K562 (cell line): ENCODE measurements around the gene CAPN5. TPM values are rescaled to one million over a fixed set of nuclear protein-coding genes. Genes with fewer than 3 reads are reported as not detected.

Source experiments
- ATAC-seq: fragments of 200-7000 bp; cut with Tn5 transposase; 3 replicates; pipeline ENCODE4 v1.9.1; 2020; ENCODE audit warnings: moderate library complexity
- BruUV-seq: library from RNA; stranded (reverse); fragments of 400-500 nt; replicated peaks from 2 replicates; lab custom pipeline; 2021; lab: Mats Ljungman, UMichigan
- CTCF ChIA-PET: fragments of 300-600 bp; formaldehyde crosslinking; extraction: SDS; loops from one replicate; lab custom pipeline; 2021; ENCODE audit warnings: low intra/inter-chr PET ratio; lab: Yijun Ruan, JAX
- POLR2A ChIA-PET: fragments of 300-600, 350-650 bp; sonication (Branson Sonifier 250); formaldehyde crosslinking; extraction: SDS; loops from one replicate; lab custom pipeline; 2021; ENCODE audit warnings: antibody characterized with exemption, inconsistent platforms; lab: Yijun Ruan, JAX
- DNase-seq, 4 experiments: peaks; one replicate each; pipeline versions ENCODE4 v3.0.0 to v3.0.0-alpha.2; 2011 to 2018; ENCODE audit warnings: low spot score in 3 of 4, mixed read lengths in 3 of 4; ENCODE audit errors: extremely low read depth in 1 of 4
- FAIRE-seq: peaks from 2 replicates; lab custom pipeline; 2011; peaks lifted over from hg19 to GRCh38; lab: Jason Lieb, UNC
- H2AFZ ChIP-seq: 2 replicates; pipeline ENCODE4 v1.6.0; 2011; ENCODE audit warnings: low read depth, low read length, control low read depth, inconsistent platforms
- H3K27ac ChIP-seq: fragments of 200-600 bp; 3 replicates; pipeline ENCODE4 v1.8.0; 2011; ENCODE audit warnings: low read depth, mild to moderate bottlenecking, control low read depth, inconsistent platforms, low read length, moderate library complexity, mixed read lengths; ENCODE audit errors: extremely low read depth
- H3K27me3 ChIP-seq, 2 experiments: fragments of 300-600 bp in 1 of 2; 2 replicates in 1 of 2; 3 replicates in 1 of 2; pipeline versions ENCODE4 v1.6.0 to v1.8.0; 2011; ENCODE audit warnings: inconsistent platforms in 2 of 2, low read length in 2 of 2, mild to moderate bottlenecking in 1 of 2, mixed read lengths in 1 of 2, moderate library complexity in 1 of 2; ENCODE audit not compliant: control insufficient read depth in 2 of 2, insufficient read depth in 2 of 2
- H3K36me3 ChIP-seq: fragments of 300-600 bp; 3 replicates; pipeline ENCODE4 v1.8.0; 2011; ENCODE audit warnings: mild to moderate bottlenecking, low read length, inconsistent platforms; ENCODE audit not compliant: control insufficient read depth, insufficient read depth
- H3K4me1 ChIP-seq, 2 experiments: fragments of 200-600 bp in 1 of 2; replicated peaks in 1 of 2; 2 replicates in 1 of 2; 3 replicates in 1 of 2; pipeline versions ENCODE4 v1.5.1 to v1.8.0; 2011; ENCODE audit warnings: inconsistent platforms in 2 of 2, low read length in 2 of 2, mild to moderate bottlenecking in 1 of 2, mixed read lengths in 1 of 2, moderate library complexity in 1 of 2; ENCODE audit not compliant: control insufficient read depth in 2 of 2, insufficient read depth in 2 of 2
- H3K4me2 ChIP-seq: 2 replicates; pipeline ENCODE4 v1.6.1; 2011; ENCODE audit warnings: low read length, control low read depth, inconsistent platforms, mixed read lengths; ENCODE audit not compliant: insufficient read depth
- H3K4me3 ChIP-seq: fragments of 200-600 bp; sonication (generic), shearing (Covaris generic); 2 replicates; pipeline ENCODE4 v1.5.1; 2016; ENCODE audit warnings: control low read depth, inconsistent platforms
- H3K79me2 ChIP-seq: fragments of 200-600 bp; 3 replicates; pipeline ENCODE4 v1.8.0; 2011; ENCODE audit warnings: low read length, inconsistent platforms; ENCODE audit not compliant: control insufficient read depth, insufficient read depth
- H3K9ac ChIP-seq, 2 experiments: 2 replicates each; pipeline versions ENCODE4 v1.6.0 to v1.6.1; 2011; ENCODE audit warnings: low read depth in 2 of 2, low read length in 2 of 2, control low read depth in 1 of 2, inconsistent platforms in 1 of 2, mild to moderate bottlenecking in 1 of 2, mixed read lengths in 1 of 2; ENCODE audit not compliant: insufficient read depth in 1 of 2
- H3K9me1 ChIP-seq: one replicate; pipeline ENCODE4 v1.6.0; 2011; ENCODE audit warnings: inconsistent platforms, mild to moderate bottlenecking, low read length, moderate library complexity; ENCODE audit not compliant: control insufficient read depth, insufficient read depth
- H3K9me3 ChIP-seq: replicated peaks from 2 replicates; pipeline ENCODE4 v1.5.1; 2011; ENCODE audit warnings: low read depth, low read length, inconsistent platforms; ENCODE audit not compliant: control insufficient read depth, insufficient read depth
- H4K20me1 ChIP-seq: replicated peaks from 2 replicates; pipeline ENCODE4 v1.6.1; 2011; ENCODE audit warnings: low read length, inconsistent platforms, mixed read lengths; ENCODE audit not compliant: control insufficient read depth, insufficient read depth
- ARID1B ChIP-seq: fragments of 450-650 bp; IDR thresholded peaks from 2 replicates; pipeline ENCODE4 v1.6.1; 2016; ENCODE audit warnings: antibody characterized with exemption, mild to moderate bottlenecking, inconsistent platforms
- ESRRA ChIP-seq: fragments of 450-650 bp; IDR thresholded peaks from 2 replicates; pipeline ENCODE4 v1.6.1; 2014; ENCODE audit warnings: low read depth, mild to moderate bottlenecking, moderate library complexity, borderline replicate concordance
- FOXJ2 ChIP-seq: fragments of 200-800 bp; sonication (Bioruptor generic); IDR thresholded peaks from 2 replicates; pipeline ENCODE4 v1.6.1; 2016; ENCODE audit warnings: missing genetic modification characterization, missing compliant biosample characterization
- GABPB2 ChIP-seq: fragments of 250-450 bp; sonication (Bioruptor Pico); conservative IDR thresholded peaks from 2 replicates; pipeline ENCODE4 v1.5.1; 2021; ENCODE audit warnings: mild to moderate bottlenecking
- ID3 ChIP-seq, 2 experiments: fragments of 250-450 bp in 1 of 2; fragments of 450-650 bp in 1 of 2; sonication (Bioruptor Pico) in 1 of 2; IDR thresholded peaks; 2 replicates each; pipeline versions ENCODE4 v1.6.1 to v1.8.0; 2016 to 2021; ENCODE audit warnings: mild to moderate bottlenecking in 2 of 2, moderate library complexity in 2 of 2, missing compliant biosample characterization in 1 of 2, missing genetic modification characterization in 1 of 2
- MEF2D ChIP-seq: conservative IDR thresholded peaks from 2 replicates; pipeline ENCODE4 v1.6.1; 2016; ENCODE audit warnings: low read depth, missing genetic modification characterization, missing compliant biosample characterization
- PRPF4 ChIP-seq: fragments of 200-400 bp; formaldehyde crosslinking; IDR thresholded peaks from one replicate; pipeline ENCODE4 v1.6.1; 2017; ENCODE audit warnings: low read length, low read depth, mild to moderate bottlenecking; ENCODE audit not compliant: insufficient read depth, poor library complexity, severe bottlenecking
- ZFP36 ChIP-seq: fragments of 150-350 bp; IDR thresholded peaks from 2 replicates; pipeline ENCODE4 v1.6.1; 2018; ENCODE audit warnings: low read length, low read depth; ENCODE audit not compliant: partially characterized antibody
- ZNF583 ChIP-seq: fragments of 250-450 bp; sonication (Bioruptor Pico); IDR thresholded peaks from 2 replicates; pipeline ENCODE4 v1.4.0; 2020
- WGBS: fragments of 100-300 bp; shearing (Covaris generic); methylation state at CpG from one replicate; pipeline ENCODE4 v1.1.6; 2016; ENCODE audit warnings: low coverage, mixed read lengths; ENCODE audit not compliant: insufficient coverage; ENCODE audit errors: missing lambda C conversion rate; 5-methylcytosine and 5-hydroxymethylcytosine counted together
- in situ Hi-C: fragments of 300-500 bp; cut with MboI; formaldehyde crosslinking; loops from 4 replicates; pipeline ENCODE4 v1.15.0; 2018; ENCODE audit warnings: inconsistent platforms, mixed read lengths
- intact Hi-C: fragments of 100-400 bp; cut with micrococcal nuclease; formaldehyde crosslinking; loops from 2 replicates; pipeline ENCODE4 v1.14.2; 2022
- polyA plus RNA-seq, 8 experiments: library from polyadenylated mRNA; depleted of rRNA in 4 of 8; stranded (reverse) in 5 of 8; unstranded in 3 of 8; fragments of >200 nt; fragmentation: Nextera tagmentation in 2 of 8; fragmentation: Illumina TruSeq in 1 of 8; extraction: Ambion mirVana in 2 of 8; extraction: Trizol in 1 of 8; gene quantifications; 2 replicates each; pipeline versions ENCODE4 v1.2.1 to v1.2.3, GENCODE V29; 2011 to 2014; ENCODE audit warnings: inconsistent platforms in 1 of 8, missing spikeins in 1 of 8
- total RNA-seq, 7 experiments: library from RNA; depleted of rRNA in 6 of 7; stranded (reverse); fragments of >200 nt in 6 of 7; fragmentation: Illumina TruSeq in 2 of 7; extraction: Trizol in 2 of 7; gene quantifications; 2 replicates each; pipeline versions ENCODE4 v1.2.1 to v1.2.3, GENCODE V29; 2011 to 2021; ENCODE audit warnings: low replicate concordance in 1 of 7

CAPN5 gene
- total and polyA plus RNA-seq, 9 of the 15 experiments (the other 6 are each of a cell fraction or from before 2014, with no cell fraction given): 0.04 to 0.44 (median 0.14) TPM; not detected in 2

DNA sequence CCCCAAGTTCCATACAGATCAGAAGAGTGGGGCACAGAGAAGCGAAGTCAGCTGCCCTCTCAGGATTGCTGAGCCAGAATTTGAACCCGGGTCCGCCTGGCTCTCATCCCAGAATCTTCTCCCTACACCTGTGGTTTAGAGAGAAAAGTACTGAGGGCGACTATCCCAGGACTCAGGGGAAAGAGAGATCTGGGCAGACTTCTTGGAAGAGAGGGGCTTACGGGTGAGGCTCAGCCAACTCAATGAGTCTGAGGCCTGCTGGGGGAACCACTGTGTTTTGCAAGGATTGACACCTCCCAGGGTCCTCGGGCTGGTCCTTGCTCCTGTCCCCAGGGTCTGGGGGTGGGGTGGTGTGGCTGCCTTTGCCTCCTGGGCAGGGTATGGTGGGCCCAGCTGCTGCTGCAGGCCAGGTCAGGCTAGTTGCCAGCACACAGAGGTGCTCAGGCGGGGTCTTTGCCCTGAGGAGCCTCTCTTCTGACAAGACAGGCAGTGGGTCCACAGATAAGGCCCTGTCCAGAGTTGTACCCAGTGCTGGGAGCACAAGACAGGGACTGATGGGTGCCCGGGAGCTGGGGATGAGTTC is 1.2 kb downstream of the CAPN5 start:
- intact Hi-C loops: no loop called here
- FAIRE-seq: no peak
- CTCF ChIA-PET: interaction anchor here (1.5 kb wide), 1 partner anchor 22 kb away, joined by 5 read pairs; no protein-coding TSS in a partner anchor

GRCh38 chr11:77068457-77069335 is 1.9 kb downstream of the CAPN5 start:
- Histone ChIP-seq H4K20me1 (peaks cover 21% of the 10 kb centered on the region), H3K36me3 (no peaks in the 10 kb centered on the region; the same call in 2 of the 3 replicates), H3K9me1 (no peaks in the 10 kb centered on the region), H2AFZ (no peak overlapping the region), H3K9me3 (no peaks in the 10 kb centered on the region), H3K4me3 (no peak overlapping the region), H3K27me3 (peaks cover 4 to 60% of the 10 kb centered on the region in 2 experiments), H3K27ac (no peak overlapping the region), H3K9ac (no peak overlapping the region; a peak in 1 of 4 replicates), H3K79me2 (no peaks in the 10 kb centered on the region), H3K4me1 (peaks cover 4 to 37% of the 10 kb centered on the region in 2 experiments; a peak in 4 of 5 replicates), H3K4me2 (no peak overlapping the region)
- CTCF ChIA-PET: no interaction called here
- DNase-seq (no peak), ATAC-seq (no peak), FAIRE-seq (no peak)
- TF ChIP-seq ZNF583 (no peak), FOXJ2 (tag) (no peak), ESRRA (peak; percentile 94), ID3 (CRISPR knock-in tag; IDR thresholded peaks at IDR 0.05) (no peak), ID3 (tag; IDR thresholded peaks at IDR 0.05) (no peak), PRPF4 (no peak)
- no TSS peak for BruUV-seq
- POLR2A ChIA-PET: no interaction called here
- in situ Hi-C loops (no loop called here), intact Hi-C loops (no loop called here)
- WGBS: 7% methylated on average over 7 of the region's 7 CpGs

More for the DNA sequence above, 1.2 kb downstream of the CAPN5 start:
- in situ Hi-C loops: no loop called here
- DNase-seq (no peak), ATAC-seq (no peak)
- no peaks in the 10 kb centered on the region for H3K9me1 ChIP-seq
- peak overlapping the region in 1 of 2 experiments; percentile 55; a peak in 2 of 4 replicates for H3K9ac ChIP-seq
- H3K79me2 ChIP-seq: no peaks in the 10 kb centered on the region
- H2AFZ ChIP-seq: no peak overlapping the region
- TSS peak; percentile 64 for BruUV-seq
- peak; percentile 43 for TF ChIP-seq ZFP36
- TF ChIP-seq MEF2D: no peak
- TF ChIP-seq ARID1B: no peak
- TF ChIP-seq GABPB2 (CRISPR knock-in tag): no peak
- H4K20me1 ChIP-seq: peaks cover 16% of the 10 kb centered on the region
- POLR2A ChIA-PET: no interaction called here
- H3K36me3 ChIP-seq: no peaks in the 10 kb centered on the region; the same call in 2 of the 3 replicates
- 19% methylated on average over 8 of the region's 8 CpGs for WGBS
- H3K27ac ChIP-seq: no peak overlapping the region
- H3K4me3 ChIP-seq: no peak overlapping the region
- peaks cover 4 to 53% of the 10 kb centered on the region in 2 experiments for H3K27me3 ChIP-seq
- H3K9me3 ChIP-seq: no peaks in the 10 kb centered on the region
- H3K4me2 ChIP-seq: no peak overlapping the region
- peaks cover 4 to 30% of the 10 kb centered on the region in 2 experiments; a peak in 4 of 5 replicates for H3K4me1 ChIP-seq
